ENCODE measurements around the gene PLK3.
A peak's percentile ranks its signal among the peaks of the same experiment; 100 is the strongest.
"Not testable (repeated sequence)": the region's sequence is repeated elsewhere in the genome, so short reads cannot be mapped to it uniquely, and the experiment has no call there.

Gene PLK3

GRCh38 chr1:44799770-44800584 lies at the start of gene PLK3:
PLK3 (plus strand) TSS chr1:44800377; CDS start chr1:44800464, 87 bp downstream.
- DNase-seq: peak; percentile 99

- DNase-seq: no peak
Measured at GRCh38 chr1:44757420-44757819, 42.8 kb upstream of the PLK3 start.

- DNase-seq: no peak
Measured at GRCh38 chr1:44759077-44759476, 41.1 kb upstream of the PLK3 start.

GRCh38 chr1:44760876-44761275 lies 39.3 kb upstream of the PLK3 start:
- no peak for DNase-seq

- DNase-seq: not testable (repeated sequence)
Measured at GRCh38 chr1:44766421-44766820, 33.8 kb upstream of the PLK3 start.

DNA sequence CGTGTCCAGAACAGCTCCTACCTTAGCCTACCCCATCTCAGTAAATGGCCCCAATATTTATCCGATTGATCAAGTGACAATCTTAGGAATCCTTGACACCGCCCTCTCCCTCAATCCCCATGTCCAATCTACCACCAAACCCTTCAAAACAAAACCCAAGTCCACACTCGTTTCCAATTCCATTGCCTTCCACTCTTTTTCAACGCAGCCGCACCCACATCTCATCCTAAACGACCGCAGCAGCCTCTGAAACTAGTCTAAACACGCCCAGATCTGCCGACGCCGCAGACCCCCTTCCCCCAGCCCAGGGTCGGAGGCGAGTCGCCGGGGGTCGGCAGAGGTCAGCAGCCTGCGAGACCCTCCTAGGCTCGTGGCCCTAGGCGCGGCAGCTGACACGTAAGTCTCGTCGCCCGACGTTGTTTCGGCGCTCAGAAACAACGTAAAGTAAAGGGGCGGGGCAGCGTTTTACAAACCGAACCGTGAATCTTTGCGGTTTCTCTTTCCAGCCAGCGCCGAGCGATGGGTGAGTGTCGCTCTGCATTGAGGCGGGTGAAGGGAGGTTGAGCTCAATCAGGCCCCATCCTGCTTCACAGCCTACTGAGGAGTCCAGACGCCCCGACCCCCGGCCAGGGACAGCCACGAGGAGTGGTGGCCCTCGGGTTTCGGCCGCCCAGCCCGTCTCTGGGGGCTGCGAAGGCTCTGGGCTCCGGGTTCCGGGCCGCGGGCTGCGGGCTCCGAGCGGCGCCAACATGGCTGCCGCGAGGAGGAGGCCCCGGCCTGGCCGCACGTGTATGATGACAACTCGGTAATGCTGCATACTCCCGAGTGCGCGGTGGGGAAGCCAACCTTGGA lies 24.9 kb upstream of the PLK3 start, which contains the start of gene RPS8:
RPS8 (plus strand) TSS at position 463 of the 852 bp plus-strand sequence; CDS start at position 520, 57 bp downstream.
- peak; percentile 94 for DNase-seq

DNA sequence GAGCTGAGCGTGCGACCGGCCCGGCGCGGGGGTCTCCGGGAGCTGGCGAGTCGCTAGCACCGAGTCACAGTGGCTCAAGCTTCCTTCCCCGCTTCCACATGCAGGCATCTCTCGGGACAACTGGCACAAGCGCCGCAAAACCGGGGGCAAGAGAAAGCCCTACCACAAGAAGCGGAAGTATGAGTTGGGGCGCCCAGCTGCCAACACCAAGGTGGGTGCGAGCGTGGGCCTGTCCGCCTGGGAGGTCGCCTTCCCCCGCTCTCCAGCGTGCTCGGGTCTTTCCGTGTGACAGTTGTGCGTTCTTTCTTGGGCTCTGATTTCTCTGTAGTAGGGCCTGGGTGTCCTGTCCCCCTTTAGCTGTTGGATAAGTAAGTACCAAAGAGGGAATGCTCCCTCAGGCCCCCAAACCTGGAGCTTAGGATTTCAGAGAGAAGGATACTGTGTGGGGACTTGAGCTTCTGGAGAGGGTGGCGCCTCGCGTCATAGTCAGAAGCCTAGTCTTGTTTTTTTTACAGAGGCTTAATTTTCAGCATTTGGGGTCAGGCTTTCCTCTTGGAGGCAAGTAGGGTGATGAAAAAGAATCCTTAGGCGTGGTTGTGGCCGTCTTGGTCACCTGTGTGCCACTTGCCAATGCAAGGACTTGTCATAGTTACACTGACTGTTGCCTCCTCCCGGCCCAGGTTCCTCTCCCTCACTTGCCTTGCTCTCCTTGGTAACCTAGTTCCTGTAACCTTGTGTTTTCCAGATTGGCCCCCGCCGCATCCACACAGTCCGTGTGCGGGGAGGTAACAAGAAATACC lies 24.0 kb upstream of the PLK3 start:
- no peak for DNase-seq

DNA sequence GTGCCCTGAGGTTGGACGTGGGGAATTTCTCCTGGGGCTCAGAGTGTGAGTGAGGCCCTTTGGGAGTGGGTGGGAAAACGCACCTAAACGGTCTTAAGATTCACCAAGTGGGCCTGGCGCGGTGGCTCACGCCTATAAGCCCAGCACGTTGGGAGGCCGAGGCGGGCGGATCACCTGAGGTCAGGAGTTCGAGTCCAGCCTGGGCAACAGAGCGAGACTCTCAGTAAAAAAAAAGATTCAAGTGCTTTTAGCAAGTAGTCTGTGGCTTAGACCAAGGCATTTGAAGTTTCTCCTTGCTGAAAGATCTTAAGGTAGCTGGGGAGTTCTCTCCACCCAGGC lies 23.5 kb upstream of the PLK3 start:
- DNase-seq: no peak

- DNase-seq: no peak
Measured at GRCh38 chr1:44777547-44777946, 22.6 kb upstream of the PLK3 start.

- DNase-seq: no peak
Measured at GRCh38 chr1:44777969-44778635, 22.1 kb upstream of the PLK3 start.

- DNase-seq: no peak
Measured at GRCh38 chr1:44778705-44779576, 21.2 kb upstream of the PLK3 start.

- no peak for DNase-seq
Measured at GRCh38 chr1:44780583-44781121, 19.5 kb upstream of the PLK3 start.

- DNase-seq: no peak
Measured at GRCh38 chr1:44783697-44784093, 16.5 kb upstream of the PLK3 start.

GRCh38 chr1:44784094-44785028 lies 15.8 kb upstream of the PLK3 start:
- no peak for DNase-seq

GRCh38 chr1:44785029-44785380 lies 15.2 kb upstream of the PLK3 start:
- DNase-seq: no peak

GRCh38 chr1:44785501-44786137 lies 14.6 kb upstream of the PLK3 start:
- DNase-seq: no peak

GRCh38 chr1:44786138-44786840 lies 13.9 kb upstream of the PLK3 start:
- DNase-seq: peak; percentile 81

GRCh38 chr1:44786841-44787426 lies 13.2 kb upstream of the PLK3 start:
- DNase-seq: no peak

- no peak for DNase-seq
Measured at GRCh38 chr1:44787506-44787905, 12.7 kb upstream of the PLK3 start.
